GM21737 (cell line): ENCODE results near the gene KRT4.
"Not testable (repeated sequence)": the region's sequence is repeated elsewhere in the genome, so short reads cannot be mapped to it uniquely, and the experiment has no call there.

Source experiments
- ATAC-seq: cut with Tn5 transposase; IDR thresholded peaks from one replicate; pipeline ENCODE4 v1.9.1; 2021; ENCODE audit warnings: mild to moderate bottlenecking, moderate library complexity; ENCODE audit not compliant: unreplicated experiment

The KRT4 gene

GRCh38 chr12:52776435-52776834 is 37.5 kb downstream of the KRT4 start:
- ATAC-seq, result no peak

- no peak for ATAC-seq
These were observed 39.2 kb downstream of the KRT4 start for GRCh38 chr12:52774629-52775250.

- ATAC-seq, result no peak
These were observed 41.1 kb downstream of the KRT4 start for GRCh38 chr12:52772772-52773171.

- no peak for ATAC-seq
These were observed 41.7 kb downstream of the KRT4 start for GRCh38 chr12:52772188-52772587.

GRCh38 chr12:52771505-52771904 is 42.4 kb downstream of the KRT4 start:
- ATAC-seq, result no peak

GRCh38 chr12:52771088-52771487 is 42.8 kb downstream of the KRT4 start:
- ATAC-seq, result no peak

GRCh38 chr12:52769946-52770345 is 44.0 kb downstream of the KRT4 start:
- ATAC-seq, result no peak

GRCh38 chr12:52769354-52769753 is 44.6 kb downstream of the KRT4 start:
- no peak for ATAC-seq

- ATAC-seq, result no peak
These were observed 45.3 kb downstream of the KRT4 start for GRCh38 chr12:52768479-52769200.

- no peak for ATAC-seq
These were observed 46.5 kb downstream of the KRT4 start for GRCh38 chr12:52767427-52767826.

- ATAC-seq, result no peak
These were observed 46.9 kb downstream of the KRT4 start for GRCh38 chr12:52767020-52767379.

- no peak for ATAC-seq
These were observed 47.4 kb downstream of the KRT4 start for GRCh38 chr12:52766351-52767019.

- no peak for ATAC-seq
These were observed 48.2 kb downstream of the KRT4 start for GRCh38 chr12:52765702-52766101.

GRCh38 chr12:52763991-52764390 is 49.9 kb downstream of the KRT4 start:
- ATAC-seq, result no peak

GRCh38 chr12:52763036-52763659 is 50.8 kb downstream of the KRT4 start:
- no peak for ATAC-seq

- ATAC-seq, result no peak
These were observed 52.1 kb downstream of the KRT4 start for GRCh38 chr12:52761802-52762201.

- not testable (repeated sequence) for ATAC-seq
These were observed 52.7 kb downstream of the KRT4 start for GRCh38 chr12:52761218-52761617.

- ATAC-seq, result no peak
These were observed 53.3 kb downstream of the KRT4 start for GRCh38 chr12:52760623-52761022.

GRCh38 chr12:52759695-52760094 is 54.2 kb downstream of the KRT4 start:
- ATAC-seq, result no peak

GRCh38 chr12:52759218-52759617 is 54.7 kb downstream of the KRT4 start:
- no peak for ATAC-seq

GRCh38 chr12:52757449-52758176 is 56.3 kb downstream of the KRT4 start:
- ATAC-seq, result no peak
